Omental fat pad (tissue), 4 donors: ENCODE data around the gene CDON. TPM values are rescaled to one million over a fixed set of nuclear protein-coding genes. Genes with fewer than 3 reads are reported as not detected.

Experiments used
- ATAC-seq: fragments of 150-250 bp; one replicate; pipeline ENCODE4 v1.9.1; 2016; ENCODE audit warnings: mild to moderate bottlenecking, moderate library complexity; ENCODE audit not compliant: low FRiP score
- DNase-seq: peaks from one replicate; pipeline ENCODE4 v3.0.0-alpha.2; 2019; ENCODE audit warnings: low spot score
- total RNA-seq, 4 donors: library from RNA; depleted of rRNA; stranded (reverse); fragments of >200 nt; gene quantifications; one replicate each; pipeline ENCODE4 v1.1.0, GENCODE V29; 2016
- TF ChIP-seq, protein P1 (sequence below), 3 donors: fragments of 450-650 bp; IDR thresholded peaks; one replicate each; pipeline ENCODE4 v1.5.1; 2016 to 2017; ENCODE audit warnings: antibody characterized with exemption in 3 of 3, mild to moderate bottlenecking in 3 of 3, moderate library complexity in 2 of 3

CDON gene, protein sequence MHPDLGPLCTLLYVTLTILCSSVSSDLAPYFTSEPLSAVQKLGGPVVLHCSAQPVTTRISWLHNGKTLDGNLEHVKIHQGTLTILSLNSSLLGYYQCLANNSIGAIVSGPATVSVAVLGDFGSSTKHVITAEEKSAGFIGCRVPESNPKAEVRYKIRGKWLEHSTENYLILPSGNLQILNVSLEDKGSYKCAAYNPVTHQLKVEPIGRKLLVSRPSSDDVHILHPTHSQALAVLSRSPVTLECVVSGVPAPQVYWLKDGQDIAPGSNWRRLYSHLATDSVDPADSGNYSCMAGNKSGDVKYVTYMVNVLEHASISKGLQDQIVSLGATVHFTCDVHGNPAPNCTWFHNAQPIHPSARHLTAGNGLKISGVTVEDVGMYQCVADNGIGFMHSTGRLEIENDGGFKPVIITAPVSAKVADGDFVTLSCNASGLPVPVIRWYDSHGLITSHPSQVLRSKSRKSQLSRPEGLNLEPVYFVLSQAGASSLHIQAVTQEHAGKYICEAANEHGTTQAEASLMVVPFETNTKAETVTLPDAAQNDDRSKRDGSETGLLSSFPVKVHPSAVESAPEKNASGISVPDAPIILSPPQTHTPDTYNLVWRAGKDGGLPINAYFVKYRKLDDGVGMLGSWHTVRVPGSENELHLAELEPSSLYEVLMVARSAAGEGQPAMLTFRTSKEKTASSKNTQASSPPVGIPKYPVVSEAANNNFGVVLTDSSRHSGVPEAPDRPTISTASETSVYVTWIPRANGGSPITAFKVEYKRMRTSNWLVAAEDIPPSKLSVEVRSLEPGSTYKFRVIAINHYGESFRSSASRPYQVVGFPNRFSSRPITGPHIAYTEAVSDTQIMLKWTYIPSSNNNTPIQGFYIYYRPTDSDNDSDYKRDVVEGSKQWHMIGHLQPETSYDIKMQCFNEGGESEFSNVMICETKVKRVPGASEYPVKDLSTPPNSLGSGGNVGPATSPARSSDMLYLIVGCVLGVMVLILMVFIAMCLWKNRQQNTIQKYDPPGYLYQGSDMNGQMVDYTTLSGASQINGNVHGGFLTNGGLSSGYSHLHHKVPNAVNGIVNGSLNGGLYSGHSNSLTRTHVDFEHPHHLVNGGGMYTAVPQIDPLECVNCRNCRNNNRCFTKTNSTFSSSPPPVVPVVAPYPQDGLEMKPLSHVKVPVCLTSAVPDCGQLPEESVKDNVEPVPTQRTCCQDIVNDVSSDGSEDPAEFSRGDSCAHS (N-terminal part only)
- total RNA-seq = 100 to 1,000 TPM in 1 of 4 donors, 10 to 100 TPM in 3; 13.1 to 159 (median 43.4) TPM

DNA sequence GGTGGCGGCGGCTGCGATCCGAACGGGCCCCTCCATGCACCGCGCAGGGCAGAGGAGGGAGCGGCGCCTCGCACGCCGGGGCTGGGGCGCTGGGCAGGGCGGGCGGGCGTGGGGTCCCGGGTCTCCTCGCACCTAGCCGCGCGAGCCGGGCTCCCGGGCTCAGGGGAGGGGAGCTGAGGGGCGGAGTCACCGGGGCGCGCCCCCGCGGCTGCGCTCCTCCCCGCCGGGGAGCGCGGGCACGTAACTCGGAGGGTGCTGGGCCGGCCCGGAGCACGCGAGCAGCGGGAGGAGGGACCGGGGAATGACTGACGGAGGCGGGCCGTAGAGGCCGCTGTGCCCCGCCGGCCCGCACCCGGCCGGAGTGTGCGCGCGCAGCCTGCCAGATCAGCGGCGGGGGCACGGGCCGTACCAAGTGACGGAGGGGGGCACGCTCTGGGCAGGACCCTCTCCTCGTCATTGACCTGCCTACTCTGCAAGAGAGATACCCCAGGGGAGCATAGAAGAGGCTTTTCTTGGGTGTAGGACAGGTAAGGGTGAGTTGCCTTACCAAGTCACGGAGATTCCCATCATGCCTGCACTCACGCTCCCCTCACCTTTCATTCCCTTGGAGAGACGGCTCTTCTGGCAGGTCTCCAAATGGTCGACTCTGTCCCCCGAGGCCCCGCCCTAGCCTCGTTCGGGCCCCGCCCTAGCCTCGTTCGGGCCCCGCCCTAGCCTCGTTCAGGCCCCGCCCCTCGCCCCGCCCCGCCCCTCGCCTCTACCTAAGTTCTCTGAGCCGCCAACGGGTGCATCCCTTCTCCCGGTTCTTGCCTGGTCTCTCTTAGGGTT is at the start of gene CDON:
TSS of gene CDON (minus strand) at position 188 of the 828 bp plus-strand sequence. CDS start 39,390 bp downstream, outside the sequence.
- DNase-seq (peak; percentile 80), ATAC-seq (peak; percentile 96)
- TF ChIP-seq, protein P1, sequence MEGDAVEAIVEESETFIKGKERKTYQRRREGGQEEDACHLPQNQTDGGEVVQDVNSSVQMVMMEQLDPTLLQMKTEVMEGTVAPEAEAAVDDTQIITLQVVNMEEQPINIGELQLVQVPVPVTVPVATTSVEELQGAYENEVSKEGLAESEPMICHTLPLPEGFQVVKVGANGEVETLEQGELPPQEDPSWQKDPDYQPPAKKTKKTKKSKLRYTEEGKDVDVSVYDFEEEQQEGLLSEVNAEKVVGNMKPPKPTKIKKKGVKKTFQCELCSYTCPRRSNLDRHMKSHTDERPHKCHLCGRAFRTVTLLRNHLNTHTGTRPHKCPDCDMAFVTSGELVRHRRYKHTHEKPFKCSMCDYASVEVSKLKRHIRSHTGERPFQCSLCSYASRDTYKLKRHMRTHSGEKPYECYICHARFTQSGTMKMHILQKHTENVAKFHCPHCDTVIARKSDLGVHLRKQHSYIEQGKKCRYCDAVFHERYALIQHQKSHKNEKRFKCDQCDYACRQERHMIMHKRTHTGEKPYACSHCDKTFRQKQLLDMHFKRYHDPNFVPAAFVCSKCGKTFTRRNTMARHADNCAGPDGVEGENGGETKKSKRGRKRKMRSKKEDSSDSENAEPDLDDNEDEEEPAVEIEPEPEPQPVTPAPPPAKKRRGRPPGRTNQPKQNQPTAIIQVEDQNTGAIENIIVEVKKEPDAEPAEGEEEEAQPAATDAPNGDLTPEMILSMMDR (IDR thresholded peaks at IDR 0.05) = no peak

DNA sequence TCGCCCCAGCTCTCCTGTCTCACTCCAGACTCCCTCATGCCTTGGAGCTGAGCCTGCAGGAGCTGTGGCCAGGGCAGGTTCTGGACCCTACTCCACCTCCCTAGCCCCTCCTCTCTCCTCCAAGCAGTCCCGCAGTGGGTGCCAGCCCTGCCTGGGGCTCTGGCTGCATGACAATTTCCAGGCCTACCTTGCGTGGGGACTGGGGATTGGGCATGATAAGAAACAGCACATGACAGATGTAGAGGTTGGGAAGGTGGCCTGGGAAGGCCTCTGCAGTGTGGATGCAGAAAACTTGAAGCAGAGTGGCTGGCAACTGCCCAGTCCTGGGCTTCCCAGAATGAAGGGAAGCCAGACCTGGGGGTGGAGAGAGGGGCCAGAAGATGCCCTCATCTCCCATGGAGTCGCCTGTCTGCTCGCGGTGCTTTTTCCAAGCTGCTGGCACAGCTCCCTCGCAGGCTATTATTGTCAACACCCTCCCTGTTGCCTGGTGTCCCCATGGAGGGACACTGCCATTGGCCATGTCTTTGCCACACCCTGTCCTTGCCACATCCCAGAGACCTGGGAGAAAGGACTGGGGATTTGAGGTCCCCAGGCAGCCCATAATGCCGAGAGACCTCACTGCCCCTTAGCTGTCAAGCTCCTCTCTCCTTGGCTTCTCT is 48.9 kb upstream of the CDON start:
- DNase-seq = no peak
- ATAC-seq = no peak

DNA sequence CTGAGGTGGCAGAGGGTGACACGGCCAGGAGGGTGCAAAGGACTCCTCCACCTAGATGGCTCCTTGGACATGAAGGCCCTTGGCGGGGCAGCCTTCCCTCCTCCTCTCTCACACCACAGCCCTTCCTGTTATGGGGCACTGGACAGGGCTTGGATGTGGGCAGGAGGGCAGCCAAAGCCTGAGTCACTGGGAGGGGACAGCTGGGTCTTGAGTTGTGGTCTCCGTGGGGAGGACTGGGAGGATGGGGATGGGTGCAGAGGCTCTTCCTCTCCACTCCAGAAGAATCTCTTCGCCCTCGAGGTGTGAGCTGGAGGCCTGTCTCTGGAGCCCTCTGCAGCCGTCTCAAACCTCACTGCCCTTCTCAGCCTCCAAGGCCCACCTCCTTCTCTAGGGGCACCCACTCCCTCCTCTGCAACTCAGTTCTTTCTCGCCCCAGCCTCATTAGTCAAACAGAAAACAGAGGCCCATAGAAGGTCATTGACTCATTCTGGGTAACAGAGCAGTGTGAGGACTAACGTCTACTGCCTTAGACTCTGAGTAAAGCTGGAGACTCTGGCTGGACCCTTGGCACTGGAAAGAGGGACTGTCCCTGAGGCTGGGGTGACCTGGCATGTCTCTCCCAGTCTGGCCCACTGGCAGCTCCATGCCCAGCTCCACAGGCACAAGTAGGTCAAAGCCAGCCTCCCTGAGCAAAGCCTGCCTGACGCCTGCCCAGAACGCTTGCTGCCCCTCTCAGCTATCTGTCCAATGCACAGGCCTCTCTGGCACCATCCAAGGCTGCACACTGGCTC is 47.5 kb upstream of the CDON start:
- DNase-seq (no peak), ATAC-seq (no peak)
- TF ChIP-seq, protein P1 (IDR thresholded peaks at IDR 0.05) = no peak

More for the DNA sequence above, 48.9 kb upstream of the CDON start:
- TF ChIP-seq, protein P1 (IDR thresholded peaks at IDR 0.05) = no peak

DNA sequence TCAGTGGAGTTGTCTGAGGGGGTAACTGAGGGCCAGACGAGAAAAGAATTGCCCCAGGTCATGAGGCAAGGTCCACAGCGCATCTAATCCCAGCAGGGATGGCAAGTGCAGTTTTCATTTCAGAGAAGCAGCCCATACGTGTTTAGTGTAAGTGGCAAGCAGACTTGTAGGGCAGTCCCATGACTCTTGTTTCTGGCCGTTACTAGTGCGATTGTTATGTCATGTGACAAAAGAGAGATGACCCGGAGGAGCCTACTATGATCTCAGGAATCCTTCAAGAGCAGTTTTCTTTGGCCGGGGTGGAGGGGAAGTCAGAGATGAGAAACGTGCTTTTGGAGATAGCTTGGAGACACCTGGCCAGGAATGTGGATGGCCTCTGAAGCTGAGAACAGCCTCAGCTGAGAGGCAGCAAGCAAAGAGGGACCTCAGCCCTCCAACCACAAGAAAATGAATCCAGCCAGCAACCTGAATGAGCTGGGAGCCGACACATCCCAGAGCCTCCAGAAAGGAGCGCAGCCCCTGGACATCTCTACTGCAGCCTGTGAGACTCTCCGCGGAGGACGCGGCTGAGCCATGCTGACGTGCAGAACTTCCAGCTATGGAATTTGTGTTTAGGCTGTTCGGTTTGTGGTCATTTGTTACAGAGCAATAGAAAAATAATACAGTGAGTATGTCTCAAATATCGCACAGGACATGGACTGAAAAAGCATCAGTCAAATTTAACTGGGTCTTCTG is 44.1 kb upstream of the CDON start:
- ATAC-seq = no peak
- TF ChIP-seq, protein P1 (IDR thresholded peaks at IDR 0.05) = no peak

DNA sequence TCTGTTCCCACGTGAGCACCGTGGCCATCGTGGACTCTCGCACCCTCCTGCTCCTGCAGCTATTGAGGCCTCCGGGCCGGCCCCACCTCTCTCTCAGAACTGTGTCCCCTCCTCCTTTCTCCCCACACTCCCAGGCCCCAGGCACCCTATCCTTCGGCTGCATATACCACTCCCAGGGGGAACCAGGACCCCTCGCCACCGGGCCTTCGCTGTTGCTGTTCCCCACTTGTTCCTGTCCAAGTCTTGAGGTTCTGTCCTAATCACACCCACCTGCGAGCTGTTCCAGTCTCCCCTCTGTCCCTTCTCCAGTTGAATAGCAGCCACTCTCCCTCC is 43.0 kb upstream of the CDON start:
- DNase-seq = no peak
- no peak for ATAC-seq
- TF ChIP-seq, protein P1 (IDR thresholded peaks at IDR 0.05) = no peak

More for the DNA sequence above, 44.1 kb upstream of the CDON start:
- no peak for DNase-seq
